ENCODE results near the gene HOXB6.

GRCh38 chr17:48616717-48617470, 12.1 kb upstream of the HOXB6 start:
- TF ChIP-seq CTCF (conservative IDR thresholded peaks at IDR 0.05 in 1 of 2, IDR thresholded peaks at IDR 0.05 in 1 of 2; ENCODE audit: extremely low read depth in 1 of 2, insufficient read depth in 1 of 2, low read depth in 1 of 2, low read length in 2 of 2) (no peak), EZH2 (IDR thresholded peaks at IDR 0.05; ENCODE audit: borderline replicate concordance, low read length) (no peak)

All from mammary epithelial cell (primary cell).